GM20431 (cell line): ENCODE data around the gene BCKDK.
"Not testable (repeated sequence)": the region's sequence is repeated elsewhere in the genome, so short reads cannot be mapped to it uniquely, and the experiment has no call there.

Experiments
- in situ Hi-C: fragments of 300-500 bp; cut with MseI, MboI; formaldehyde crosslinking; loops from one replicate; pipeline ENCODE4 v1.15.0; 2020; ENCODE audit warnings: low sequenced_read_pairs; ENCODE audit not compliant: unreplicated experiment

Gene BCKDK

GRCh38 chr16:31136287-31136662, 28.1 kb downstream of the BCKDK start:
- in situ Hi-C loops = no loop called here

- in situ Hi-C loops = not testable (repeated sequence)
These were observed 28.8 kb downstream of the BCKDK start for GRCh38 chr16:31136822-31137499.

GRCh38 chr16:31138621-31139578, 30.7 kb downstream of the BCKDK start:
- in situ Hi-C loops = no loop called here

GRCh38 chr16:31141071-31141469, 32.9 kb downstream of the BCKDK start:
- in situ Hi-C loops = not testable (repeated sequence)

- in situ Hi-C loops = no loop called here
These were observed 33.4 kb downstream of the BCKDK start for GRCh38 chr16:31141489-31142108.

GRCh38 chr16:31142109-31143010, 34.2 kb downstream of the BCKDK start:
- in situ Hi-C loops = no loop called here

- in situ Hi-C loops = no loop called here
These were observed 35.0 kb downstream of the BCKDK start for GRCh38 chr16:31143011-31143693.

- in situ Hi-C loops = no loop called here
These were observed 35.5 kb downstream of the BCKDK start for GRCh38 chr16:31143694-31144148.

- in situ Hi-C loops = not testable (repeated sequence)
These were observed 36.2 kb downstream of the BCKDK start for GRCh38 chr16:31144418-31144817.

- in situ Hi-C loops = no loop called here
These were observed 37.3 kb downstream of the BCKDK start for GRCh38 chr16:31145398-31145990.

GRCh38 chr16:31147574-31147973, 39.4 kb downstream of the BCKDK start:
- in situ Hi-C loops = no loop called here

GRCh38 chr16:31148281-31148728, 40.1 kb downstream of the BCKDK start:
- in situ Hi-C loops = no loop called here

GRCh38 chr16:31148896-31149295, 40.7 kb downstream of the BCKDK start:
- in situ Hi-C loops = no loop called here

GRCh38 chr16:31149332-31149731, 41.1 kb downstream of the BCKDK start:
- in situ Hi-C loops = no loop called here

GRCh38 chr16:31149894-31150890, 42.0 kb downstream of the BCKDK start, which contains the start of gene PRSS36:
PRSS36 (minus strand) TSS chr16:31150066; CDS start chr16:31150035, 31 bp downstream.
- in situ Hi-C loops = no loop called here

GRCh38 chr16:31150976-31151375, 42.8 kb downstream of the BCKDK start:
- in situ Hi-C loops = not testable (repeated sequence)

- in situ Hi-C loops = no loop called here
These were observed 49.0 kb downstream of the BCKDK start for GRCh38 chr16:31157136-31157535.
